ENCODE results near the gene EHD4.

Gene EHD4

DNA sequence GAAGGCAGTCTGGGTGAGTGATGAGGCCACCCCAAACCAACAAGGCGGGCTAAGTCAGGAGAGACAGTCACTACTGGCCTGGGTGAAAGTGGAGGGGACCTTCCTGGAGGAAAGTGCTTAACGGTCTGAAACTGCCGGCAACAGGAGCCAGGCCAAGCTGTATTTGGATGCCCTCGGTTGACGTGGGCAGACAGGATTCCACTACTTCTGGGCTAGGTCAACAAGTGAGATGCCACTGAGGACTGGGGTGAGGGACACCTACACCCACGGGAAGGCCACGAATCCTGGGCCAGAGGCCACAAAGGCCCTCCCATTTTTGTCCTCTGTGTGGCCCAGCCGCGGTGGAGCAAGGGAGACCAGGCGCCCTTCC lies 90.8 kb downstream of the EHD4 start:
- DNase-seq (ENCODE audit: insufficient read length, low spot score), result no peak
- FAIRE-seq, result no peak
- TF ChIP-seq, protein P1, sequence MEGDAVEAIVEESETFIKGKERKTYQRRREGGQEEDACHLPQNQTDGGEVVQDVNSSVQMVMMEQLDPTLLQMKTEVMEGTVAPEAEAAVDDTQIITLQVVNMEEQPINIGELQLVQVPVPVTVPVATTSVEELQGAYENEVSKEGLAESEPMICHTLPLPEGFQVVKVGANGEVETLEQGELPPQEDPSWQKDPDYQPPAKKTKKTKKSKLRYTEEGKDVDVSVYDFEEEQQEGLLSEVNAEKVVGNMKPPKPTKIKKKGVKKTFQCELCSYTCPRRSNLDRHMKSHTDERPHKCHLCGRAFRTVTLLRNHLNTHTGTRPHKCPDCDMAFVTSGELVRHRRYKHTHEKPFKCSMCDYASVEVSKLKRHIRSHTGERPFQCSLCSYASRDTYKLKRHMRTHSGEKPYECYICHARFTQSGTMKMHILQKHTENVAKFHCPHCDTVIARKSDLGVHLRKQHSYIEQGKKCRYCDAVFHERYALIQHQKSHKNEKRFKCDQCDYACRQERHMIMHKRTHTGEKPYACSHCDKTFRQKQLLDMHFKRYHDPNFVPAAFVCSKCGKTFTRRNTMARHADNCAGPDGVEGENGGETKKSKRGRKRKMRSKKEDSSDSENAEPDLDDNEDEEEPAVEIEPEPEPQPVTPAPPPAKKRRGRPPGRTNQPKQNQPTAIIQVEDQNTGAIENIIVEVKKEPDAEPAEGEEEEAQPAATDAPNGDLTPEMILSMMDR (IDR thresholded peaks at IDR 0.05; ENCODE audit: insufficient read depth, missing control alignments), result no peak

DNA sequence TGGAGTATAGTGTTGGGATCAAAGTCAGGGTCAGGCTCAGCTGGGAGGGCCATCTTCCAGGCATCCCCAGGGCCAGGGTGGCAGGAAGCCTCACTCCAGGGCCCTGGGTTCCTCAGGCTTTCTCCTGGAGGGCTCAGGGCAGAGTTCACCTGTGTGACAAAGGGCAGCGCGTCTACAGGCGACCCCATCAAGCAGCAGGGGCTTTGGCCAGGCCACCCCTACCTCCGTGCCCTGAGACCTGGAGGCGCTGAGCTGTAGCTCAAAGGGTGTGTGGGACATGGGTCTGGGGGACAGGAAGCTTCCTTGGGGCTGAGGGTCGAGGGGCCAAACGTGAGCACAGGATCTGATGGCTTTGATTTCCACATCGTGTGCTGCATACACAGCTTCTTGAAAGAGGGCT lies 91.3 kb downstream of the EHD4 start:
- FAIRE-seq (no peak), DNase-seq (ENCODE audit: insufficient read length, low spot score) (no peak)
- TF ChIP-seq, protein P1 (IDR thresholded peaks at IDR 0.05; ENCODE audit: insufficient read depth, missing control alignments), result no peak

GRCh38 chr15:41880156-41880877 lies 92.0 kb downstream of the EHD4 start:
- no peak for FAIRE-seq
- TF ChIP-seq, protein P1 (IDR thresholded peaks at IDR 0.05; ENCODE audit: insufficient read depth, missing control alignments), result no peak
- DNase-seq (ENCODE audit: insufficient read length, low spot score), result no peak

- TF ChIP-seq, protein P1 (IDR thresholded peaks at IDR 0.05; ENCODE audit: insufficient read depth, missing control alignments), result no peak
- no peak for DNase-seq (ENCODE audit: insufficient read length, low spot score)
- no peak for FAIRE-seq
Observed at GRCh38 chr15:41879321-41879845, 93.0 kb downstream of the EHD4 start.

- TF ChIP-seq, protein P1 (IDR thresholded peaks at IDR 0.05; ENCODE audit: insufficient read depth, missing control alignments), result no peak
- DNase-seq (ENCODE audit: insufficient read length, low spot score) (no peak), FAIRE-seq (no peak)
Observed at GRCh38 chr15:41878355-41878699, 94.0 kb downstream of the EHD4 start.

DNA sequence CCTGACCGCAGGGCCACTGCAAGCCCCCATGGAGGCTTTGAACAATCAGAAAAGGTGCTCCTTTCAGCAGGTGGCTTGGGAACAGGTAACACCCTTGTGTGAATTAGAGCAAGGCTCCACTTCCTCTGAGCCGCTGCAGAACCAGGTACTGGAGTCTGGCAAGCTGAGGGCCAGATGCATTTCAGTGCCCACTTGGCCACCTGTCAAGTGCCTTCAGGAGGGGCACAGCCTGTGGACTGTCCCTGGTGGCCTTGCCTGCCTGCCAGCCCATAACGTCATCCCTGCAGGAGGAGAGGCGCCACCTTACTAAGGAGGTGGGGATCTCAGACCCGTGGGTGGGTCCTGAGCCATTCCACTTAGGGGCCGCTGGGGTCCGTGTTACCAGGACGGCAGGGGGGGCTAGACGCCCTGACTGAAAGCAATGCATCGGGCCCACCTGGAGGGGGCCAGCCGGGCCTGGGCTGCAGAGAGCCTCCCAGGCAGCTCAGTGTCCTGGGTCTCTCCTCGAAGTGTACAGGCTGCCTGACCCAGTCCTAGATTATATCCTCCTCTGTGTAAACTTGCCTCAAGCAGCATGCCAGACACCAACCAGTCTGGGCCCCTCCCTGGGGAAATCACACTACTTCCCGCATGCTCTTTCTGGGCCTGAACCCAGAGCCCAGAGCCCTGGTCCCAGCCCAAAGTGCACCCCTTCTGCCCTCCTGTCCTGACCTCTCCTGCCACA lies 94.6 kb downstream of the EHD4 start:
- FAIRE-seq (no peak), DNase-seq (ENCODE audit: insufficient read length, low spot score) (no peak)
- TF ChIP-seq, protein P1 (IDR thresholded peaks at IDR 0.05; ENCODE audit: insufficient read depth, missing control alignments), result no peak

DNA sequence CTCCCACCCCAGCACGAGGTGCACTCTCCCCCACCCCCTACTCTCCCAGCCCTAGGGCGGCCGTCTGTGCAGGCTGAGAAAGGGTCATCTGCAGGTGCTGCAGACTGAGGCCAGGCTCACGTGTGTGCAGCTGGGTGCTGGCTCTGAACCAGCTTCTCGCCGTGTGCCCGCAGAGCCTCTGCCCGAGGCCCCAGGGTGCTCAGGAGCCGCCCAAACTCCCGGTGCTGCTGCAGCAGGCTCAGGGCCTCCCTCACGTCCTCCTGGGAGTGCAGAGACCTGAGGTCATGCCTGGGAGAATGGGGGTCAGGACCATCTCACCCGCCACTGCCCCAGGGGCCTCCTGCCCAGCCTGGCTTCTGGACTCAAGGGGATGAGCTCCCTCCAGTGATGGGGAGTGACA lies 95.7 kb downstream of the EHD4 start:
- FAIRE-seq (no peak), DNase-seq (ENCODE audit: insufficient read length, low spot score) (no peak)
- TF ChIP-seq, protein P1 (IDR thresholded peaks at IDR 0.05; ENCODE audit: insufficient read depth, missing control alignments), result no peak
